WTC11 (cell line): ENCODE measurements around the gene CLDN2. TPM values are rescaled to one million over a fixed set of nuclear protein-coding genes. Genes with fewer than 3 reads are reported as not detected.

Experiments
- ATAC-seq: fragments of 200-7000 bp; cut with Tn5 transposase; 2 replicates; pipeline ENCODE4 v1.10.0; 2021; ENCODE audit warnings: mild to moderate bottlenecking, moderate library complexity
- CTCF ChIA-PET: fragments of 300-600 bp; sonication (Branson Sonifier 250); formaldehyde crosslinking; loops from one replicate; lab custom pipeline; 2021; ENCODE audit warnings: antibody characterized with exemption; lab: Charles Lee
- POLR2A ChIA-PET: fragments of 350-600 bp; sonication (Branson Sonifier 250); formaldehyde crosslinking; loops from one replicate; lab custom pipeline; 2021; ENCODE audit warnings: antibody characterized with exemption; lab: Charles Lee
- DNase-seq: peaks from one replicate; pipeline ENCODE4 v3.0.0; 2021; ENCODE audit warnings: low spot score
- H3K27ac Mint-ChIP-seq: 2 replicates; pipeline ENCODE4 v1.8.0; 2021; ENCODE audit warnings: mixed read lengths
- H3K27me3 Mint-ChIP-seq: 2 replicates; pipeline ENCODE4 v1.8.0; 2021; ENCODE audit warnings: low read depth, mild to moderate bottlenecking, moderate library complexity, mixed read lengths
- H3K36me3 Mint-ChIP-seq: 2 replicates; pipeline ENCODE4 v1.8.0; 2021; ENCODE audit warnings: mixed read lengths
- H3K4me1 Mint-ChIP-seq: 2 replicates; pipeline ENCODE4 v1.8.0; 2022; ENCODE audit warnings: mixed read lengths
- H3K4me3 Mint-ChIP-seq: 2 replicates; pipeline ENCODE4 v1.8.0; 2021; ENCODE audit warnings: mild to moderate bottlenecking, moderate library complexity, mixed read lengths
- H3K9me3 Mint-ChIP-seq: 2 replicates; pipeline ENCODE4 v1.8.0; 2021; ENCODE audit warnings: mixed read lengths
- EMX1 ChIP-seq: fragments of 250-450 bp; sonication (Bioruptor Pico); IDR thresholded peaks from 2 replicates; pipeline ENCODE4 v1.8.0; 2021; ENCODE audit warnings: mild to moderate bottlenecking
- ETV6 ChIP-seq: sonication (generic); formaldehyde crosslinking; IDR thresholded peaks from 2 replicates; pipeline ENCODE4 v1.8.1; 2022; ENCODE audit warnings: mild to moderate bottlenecking, missing genetic modification reagents
- FOXJ3 ChIP-seq: sonication (generic); formaldehyde crosslinking; IDR thresholded peaks from 2 replicates; pipeline ENCODE4 v1.9.0; 2021; ENCODE audit warnings: missing genetic modification reagents, mild to moderate bottlenecking, borderline replicate concordance
- FOXK1 ChIP-seq: sonication (generic); formaldehyde crosslinking; IDR thresholded peaks from 2 replicates; pipeline ENCODE4 v1.8.0; 2022; ENCODE audit warnings: mild to moderate bottlenecking, moderate library complexity, missing genetic modification reagents
- FOXP1 ChIP-seq: sonication (generic); formaldehyde crosslinking; IDR thresholded peaks from 2 replicates; pipeline ENCODE4 v1.8.0; 2022; ENCODE audit warnings: missing genetic modification reagents, mild to moderate bottlenecking, moderate library complexity, borderline replicate concordance
- GABPB1 ChIP-seq: sonication (generic); formaldehyde crosslinking; IDR thresholded peaks from 2 replicates; pipeline ENCODE4 v1.8.1; 2023; ENCODE audit warnings: mild to moderate bottlenecking, missing genetic modification reagents
- GTF2I ChIP-seq: fragments of 250-450 bp; sonication (Bioruptor Pico); conservative IDR thresholded peaks from 2 replicates; pipeline ENCODE4 v1.4.0; 2021; ENCODE audit warnings: mild to moderate bottlenecking
- MXD4 ChIP-seq: fragments of 250-450 bp; sonication (Bioruptor Pico); IDR thresholded peaks from 2 replicates; pipeline ENCODE4 v1.8.0; 2021; ENCODE audit warnings: mild to moderate bottlenecking, moderate library complexity, borderline replicate concordance
- MYBL2 ChIP-seq: sonication (generic); formaldehyde crosslinking; IDR thresholded peaks from 2 replicates; pipeline ENCODE4 v1.8.1; 2023; ENCODE audit warnings: mild to moderate bottlenecking, moderate library complexity, missing genetic modification reagents
- NFATC4 ChIP-seq: fragments of 250-450 bp; sonication (Bioruptor Pico); IDR thresholded peaks from 2 replicates; pipeline ENCODE4 v1.9.0; 2021; ENCODE audit warnings: mild to moderate bottlenecking
- NFE2L1 ChIP-seq: sonication (generic); formaldehyde crosslinking; IDR thresholded peaks from 2 replicates; pipeline ENCODE4 v1.8.1; 2023; ENCODE audit warnings: missing genetic modification reagents
- NR1H2 ChIP-seq: sonication (generic); formaldehyde crosslinking; IDR thresholded peaks from 2 replicates; pipeline ENCODE4 v1.9.0; 2021; ENCODE audit warnings: mild to moderate bottlenecking, moderate library complexity, missing genetic modification reagents
- PRRX2 ChIP-seq: fragments of 250-450 bp; sonication (Bioruptor Pico); IDR thresholded peaks from 2 replicates; pipeline ENCODE4 v1.8.0; 2021; ENCODE audit warnings: mild to moderate bottlenecking
- RELA ChIP-seq: sonication (generic); formaldehyde crosslinking; IDR thresholded peaks from 2 replicates; pipeline ENCODE4 v1.8.1; 2022; ENCODE audit warnings: missing genetic modification reagents, mild to moderate bottlenecking, borderline replicate concordance
- SP1 ChIP-seq: sonication (generic); formaldehyde crosslinking; conservative IDR thresholded peaks from 2 replicates; pipeline ENCODE4 v1.8.1; 2022; ENCODE audit warnings: missing genetic modification reagents
- ZBTB21 ChIP-seq: sonication (generic); formaldehyde crosslinking; IDR thresholded peaks from 2 replicates; pipeline ENCODE4 v1.8.1; 2023; ENCODE audit warnings: mild to moderate bottlenecking, missing genetic modification reagents, borderline replicate concordance
- ZNF317 ChIP-seq: sonication (generic); formaldehyde crosslinking; IDR thresholded peaks from 2 replicates; pipeline ENCODE4 v1.8.1; 2023; ENCODE audit warnings: low read depth, mild to moderate bottlenecking, moderate library complexity, missing genetic modification reagents, borderline replicate concordance
- total RNA-seq: library from RNA; stranded (reverse); gene quantifications from 3 replicates; pipeline ENCODE4 v1.2.3, GENCODE V29; 2021
- TF ChIP-seq, protein P1 (sequence below): sonication (generic); formaldehyde crosslinking; IDR thresholded peaks from 2 replicates; pipeline ENCODE4 v1.8.0; 2022; ENCODE audit warnings: missing genetic modification reagents
- TF ChIP-seq, protein P2 (sequence below): sonication (generic); formaldehyde crosslinking; IDR thresholded peaks from 2 replicates; pipeline ENCODE4 v1.8.1; 2023; ENCODE audit warnings: mild to moderate bottlenecking, missing genetic modification reagents, moderate library complexity
- TF ChIP-seq, protein P3 (sequence below): fragments of 200-600 bp; IDR thresholded peaks from 2 replicates; pipeline ENCODE4 v1.8.0; 2022; ENCODE audit warnings: antibody characterized with exemption
- TF ChIP-seq, protein P4 (sequence below): sonication (generic); formaldehyde crosslinking; IDR thresholded peaks from 2 replicates; pipeline ENCODE4 v1.8.1; 2023; ENCODE audit warnings: mild to moderate bottlenecking, missing genetic modification reagents, moderate library complexity
- TF ChIP-seq, protein P5 (sequence below): sonication (generic); formaldehyde crosslinking; IDR thresholded peaks from 2 replicates; pipeline ENCODE4 v1.8.0; 2023; ENCODE audit warnings: missing genetic modification reagents
- TF ChIP-seq, protein P6 (sequence below): sonication (generic); formaldehyde crosslinking; IDR thresholded peaks from 2 replicates; pipeline ENCODE4 v1.8.0; 2022; ENCODE audit warnings: mild to moderate bottlenecking, missing genetic modification reagents

Gene CLDN2
- total RNA-seq, 1 experiment from 2014 or later, result 0.11 TPM

DNA sequence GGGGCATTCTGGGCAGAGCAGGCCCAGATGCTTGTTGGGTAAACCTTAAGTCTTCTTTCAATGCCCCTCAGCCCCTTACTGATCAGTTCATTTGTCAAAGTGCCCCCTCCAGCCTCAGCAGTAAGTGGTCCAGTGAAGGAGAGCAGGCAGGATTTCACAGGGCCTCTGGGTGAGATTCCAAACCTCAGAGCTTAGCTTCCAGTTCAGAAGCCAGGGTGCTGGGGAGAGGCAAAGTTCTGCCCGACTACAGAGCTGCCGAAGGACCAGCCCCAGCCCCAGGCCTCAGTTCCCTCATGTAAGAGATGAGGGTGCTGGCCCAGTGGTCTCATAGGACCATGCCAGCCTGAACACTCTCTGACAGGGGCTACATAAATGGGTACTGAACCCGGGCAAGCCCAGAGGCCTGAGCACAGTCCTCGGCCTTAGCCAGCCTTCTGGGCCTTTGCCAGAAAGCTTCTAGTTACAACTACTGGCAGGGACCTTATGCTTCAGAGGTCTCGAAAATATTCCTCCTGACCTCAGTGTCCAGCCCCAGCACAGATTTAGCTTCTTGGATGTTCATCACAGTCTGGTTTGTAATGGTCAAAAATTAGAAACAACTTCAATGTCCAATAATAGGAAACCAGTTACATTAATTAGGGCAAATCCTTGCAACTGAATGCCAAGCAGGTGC, 16.2 kb upstream of the CLDN2 start:
- Mint-ChIP-seq H3K27me3 (no peaks in the 10 kb centered on the region), H3K9me3 (no peaks in the 10 kb centered on the region), H3K4me3 (no peak overlapping the region), H3K4me1 (peaks cover 4% of the 10 kb centered on the region), H3K36me3 (no peaks in the 10 kb centered on the region), H3K27ac (no peak overlapping the region)
- ChIA-PET POLR2A (no interaction called here), CTCF (interaction anchor here (1.2 to 1.3 kb wide), 2 partner anchors 9 to 56 kb away, joined by 3 to 5 read pairs; no protein-coding TSS in a partner anchor)
- DNase-seq (no peak), ATAC-seq (no peak)
- TF ChIP-seq, protein P1, sequence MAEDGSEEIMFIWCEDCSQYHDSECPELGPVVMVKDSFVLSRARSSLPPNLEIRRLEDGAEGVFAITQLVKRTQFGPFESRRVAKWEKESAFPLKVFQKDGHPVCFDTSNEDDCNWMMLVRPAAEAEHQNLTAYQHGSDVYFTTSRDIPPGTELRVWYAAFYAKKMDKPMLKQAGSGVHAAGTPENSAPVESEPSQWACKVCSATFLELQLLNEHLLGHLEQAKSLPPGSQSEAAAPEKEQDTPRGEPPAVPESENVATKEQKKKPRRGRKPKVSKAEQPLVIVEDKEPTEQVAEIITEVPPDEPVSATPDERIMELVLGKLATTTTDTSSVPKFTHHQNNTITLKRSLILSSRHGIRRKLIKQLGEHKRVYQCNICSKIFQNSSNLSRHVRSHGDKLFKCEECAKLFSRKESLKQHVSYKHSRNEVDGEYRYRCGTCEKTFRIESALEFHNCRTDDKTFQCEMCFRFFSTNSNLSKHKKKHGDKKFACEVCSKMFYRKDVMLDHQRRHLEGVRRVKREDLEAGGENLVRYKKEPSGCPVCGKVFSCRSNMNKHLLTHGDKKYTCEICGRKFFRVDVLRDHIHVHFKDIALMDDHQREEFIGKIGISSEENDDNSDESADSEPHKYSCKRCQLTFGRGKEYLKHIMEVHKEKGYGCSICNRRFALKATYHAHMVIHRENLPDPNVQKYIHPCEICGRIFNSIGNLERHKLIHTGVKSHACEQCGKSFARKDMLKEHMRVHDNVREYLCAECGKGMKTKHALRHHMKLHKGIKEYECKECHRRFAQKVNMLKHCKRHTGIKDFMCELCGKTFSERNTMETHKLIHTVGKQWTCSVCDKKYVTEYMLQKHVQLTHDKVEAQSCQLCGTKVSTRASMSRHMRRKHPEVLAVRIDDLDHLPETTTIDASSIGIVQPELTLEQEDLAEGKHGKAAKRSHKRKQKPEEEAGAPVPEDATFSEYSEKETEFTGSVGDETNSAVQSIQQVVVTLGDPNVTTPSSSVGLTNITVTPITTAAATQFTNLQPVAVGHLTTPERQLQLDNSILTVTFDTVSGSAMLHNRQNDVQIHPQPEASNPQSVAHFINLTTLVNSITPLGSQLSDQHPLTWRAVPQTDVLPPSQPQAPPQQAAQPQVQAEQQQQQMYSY (CRISPR knock-in tag), result no peak
- TF ChIP-seq, protein P2, sequence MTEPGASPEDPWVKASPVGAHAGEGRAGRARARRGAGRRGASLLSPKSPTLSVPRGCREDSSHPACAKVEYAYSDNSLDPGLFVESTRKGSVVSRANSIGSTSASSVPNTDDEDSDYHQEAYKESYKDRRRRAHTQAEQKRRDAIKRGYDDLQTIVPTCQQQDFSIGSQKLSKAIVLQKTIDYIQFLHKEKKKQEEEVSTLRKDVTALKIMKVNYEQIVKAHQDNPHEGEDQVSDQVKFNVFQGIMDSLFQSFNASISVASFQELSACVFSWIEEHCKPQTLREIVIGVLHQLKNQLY (CRISPR knock-in tag), result no peak
- no peak for TF ChIP-seq MYBL2 (CRISPR knock-in tag)
- no peak for TF ChIP-seq ZBTB21 (CRISPR knock-in tag)
- no peak for TF ChIP-seq RELA (CRISPR knock-in tag)
- TF ChIP-seq NFATC4 (CRISPR knock-in tag), result no peak
- no peak for TF ChIP-seq FOXP1 (CRISPR knock-in tag)
- TF ChIP-seq, protein P3, sequence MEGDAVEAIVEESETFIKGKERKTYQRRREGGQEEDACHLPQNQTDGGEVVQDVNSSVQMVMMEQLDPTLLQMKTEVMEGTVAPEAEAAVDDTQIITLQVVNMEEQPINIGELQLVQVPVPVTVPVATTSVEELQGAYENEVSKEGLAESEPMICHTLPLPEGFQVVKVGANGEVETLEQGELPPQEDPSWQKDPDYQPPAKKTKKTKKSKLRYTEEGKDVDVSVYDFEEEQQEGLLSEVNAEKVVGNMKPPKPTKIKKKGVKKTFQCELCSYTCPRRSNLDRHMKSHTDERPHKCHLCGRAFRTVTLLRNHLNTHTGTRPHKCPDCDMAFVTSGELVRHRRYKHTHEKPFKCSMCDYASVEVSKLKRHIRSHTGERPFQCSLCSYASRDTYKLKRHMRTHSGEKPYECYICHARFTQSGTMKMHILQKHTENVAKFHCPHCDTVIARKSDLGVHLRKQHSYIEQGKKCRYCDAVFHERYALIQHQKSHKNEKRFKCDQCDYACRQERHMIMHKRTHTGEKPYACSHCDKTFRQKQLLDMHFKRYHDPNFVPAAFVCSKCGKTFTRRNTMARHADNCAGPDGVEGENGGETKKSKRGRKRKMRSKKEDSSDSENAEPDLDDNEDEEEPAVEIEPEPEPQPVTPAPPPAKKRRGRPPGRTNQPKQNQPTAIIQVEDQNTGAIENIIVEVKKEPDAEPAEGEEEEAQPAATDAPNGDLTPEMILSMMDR, result no peak
- TF ChIP-seq MXD4 (CRISPR knock-in tag), result no peak

DNA sequence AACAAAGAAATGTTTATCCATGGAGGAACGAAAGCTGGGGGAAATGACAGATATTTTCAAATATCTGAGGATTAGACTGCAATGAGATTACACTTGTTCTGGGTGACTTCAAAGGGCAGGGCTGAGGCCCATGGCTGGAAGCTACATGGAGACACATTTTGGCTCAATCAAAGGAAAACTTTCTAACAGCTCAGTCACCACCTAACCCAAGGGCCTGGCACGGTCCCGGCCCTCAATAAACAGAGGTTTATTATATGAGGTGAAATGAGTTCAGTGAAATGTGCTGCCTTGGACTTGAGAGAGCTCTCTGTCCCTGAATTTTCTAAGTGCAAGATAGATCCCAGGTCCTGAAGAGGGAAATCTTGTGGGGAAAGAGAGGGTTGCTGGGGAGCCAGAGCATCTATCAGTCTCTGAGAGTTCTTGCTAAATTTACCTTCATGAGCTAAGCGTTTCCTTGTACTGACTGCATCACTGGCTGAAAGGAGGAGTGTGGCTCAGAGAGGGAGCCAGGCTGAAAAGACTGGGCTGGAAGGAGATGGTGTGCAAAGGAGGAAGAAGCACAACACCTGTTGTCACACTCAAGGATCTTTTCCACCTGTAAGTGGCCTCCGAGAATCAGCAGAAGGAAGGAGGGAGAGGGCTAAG, 15.0 kb upstream of the CLDN2 start:
- ATAC-seq (no peak), DNase-seq (no peak)
- CTCF ChIA-PET, result no interaction called here
- POLR2A ChIA-PET, result no interaction called here
- no peaks in the 10 kb centered on the region for H3K4me1 Mint-ChIP-seq
- H3K27ac Mint-ChIP-seq, result no peak overlapping the region
- no peaks in the 10 kb centered on the region for H3K36me3 Mint-ChIP-seq
- TF ChIP-seq, protein P4, sequence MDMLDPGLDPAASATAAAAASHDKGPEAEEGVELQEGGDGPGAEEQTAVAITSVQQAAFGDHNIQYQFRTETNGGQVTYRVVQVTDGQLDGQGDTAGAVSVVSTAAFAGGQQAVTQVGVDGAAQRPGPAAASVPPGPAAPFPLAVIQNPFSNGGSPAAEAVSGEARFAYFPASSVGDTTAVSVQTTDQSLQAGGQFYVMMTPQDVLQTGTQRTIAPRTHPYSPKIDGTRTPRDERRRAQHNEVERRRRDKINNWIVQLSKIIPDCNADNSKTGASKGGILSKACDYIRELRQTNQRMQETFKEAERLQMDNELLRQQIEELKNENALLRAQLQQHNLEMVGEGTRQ (CRISPR knock-in tag), result no peak
- no peak for TF ChIP-seq ETV6 (CRISPR knock-in tag)
- TF ChIP-seq FOXJ3 (CRISPR knock-in tag), result no peak
- no peak for TF ChIP-seq EMX1 (CRISPR knock-in tag)
- TF ChIP-seq SP1 (CRISPR knock-in tag), result no peak
- no peak for TF ChIP-seq FOXK1 (CRISPR knock-in tag)
- no peak for TF ChIP-seq GTF2I (CRISPR knock-in tag)
- no peak for TF ChIP-seq PRRX2
- TF ChIP-seq GABPB1, result no peak
- TF ChIP-seq NFE2L1 (CRISPR knock-in tag), result no peak
- no peak for TF ChIP-seq NR1H2 (CRISPR knock-in tag)
- TF ChIP-seq, protein P5, sequence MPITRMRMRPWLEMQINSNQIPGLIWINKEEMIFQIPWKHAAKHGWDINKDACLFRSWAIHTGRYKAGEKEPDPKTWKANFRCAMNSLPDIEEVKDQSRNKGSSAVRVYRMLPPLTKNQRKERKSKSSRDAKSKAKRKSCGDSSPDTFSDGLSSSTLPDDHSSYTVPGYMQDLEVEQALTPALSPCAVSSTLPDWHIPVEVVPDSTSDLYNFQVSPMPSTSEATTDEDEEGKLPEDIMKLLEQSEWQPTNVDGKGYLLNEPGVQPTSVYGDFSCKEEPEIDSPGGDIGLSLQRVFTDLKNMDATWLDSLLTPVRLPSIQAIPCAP (CRISPR knock-in tag), result no peak
- TF ChIP-seq MYBL2 (CRISPR knock-in tag), result no peak
- no peak for TF ChIP-seq ZNF317 (CRISPR knock-in tag)
- TF ChIP-seq, protein P6, sequence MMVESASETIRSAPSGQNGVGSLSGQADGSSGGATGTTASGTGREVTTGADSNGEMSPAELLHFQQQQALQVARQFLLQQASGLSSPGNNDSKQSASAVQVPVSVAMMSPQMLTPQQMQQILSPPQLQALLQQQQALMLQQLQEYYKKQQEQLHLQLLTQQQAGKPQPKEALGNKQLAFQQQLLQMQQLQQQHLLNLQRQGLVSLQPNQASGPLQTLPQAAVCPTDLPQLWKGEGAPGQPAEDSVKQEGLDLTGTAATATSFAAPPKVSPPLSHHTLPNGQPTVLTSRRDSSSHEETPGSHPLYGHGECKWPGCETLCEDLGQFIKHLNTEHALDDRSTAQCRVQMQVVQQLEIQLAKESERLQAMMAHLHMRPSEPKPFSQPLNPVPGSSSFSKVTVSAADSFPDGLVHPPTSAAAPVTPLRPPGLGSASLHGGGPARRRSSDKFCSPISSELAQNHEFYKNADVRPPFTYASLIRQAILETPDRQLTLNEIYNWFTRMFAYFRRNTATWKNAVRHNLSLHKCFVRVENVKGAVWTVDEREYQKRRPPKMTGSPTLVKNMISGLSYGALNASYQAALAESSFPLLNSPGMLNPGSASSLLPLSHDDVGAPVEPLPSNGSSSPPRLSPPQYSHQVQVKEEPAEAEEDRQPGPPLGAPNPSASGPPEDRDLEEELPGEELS (CRISPR knock-in tag), result no peak
- H3K9me3 Mint-ChIP-seq, result no peaks in the 10 kb centered on the region
- no peaks in the 10 kb centered on the region for H3K27me3 Mint-ChIP-seq
- no peak overlapping the region for H3K4me3 Mint-ChIP-seq
